ENCODE results near the gene ALDH1B1. TPM values are rescaled to one million over a fixed set of nuclear protein-coding genes. Genes with fewer than 3 reads are reported as not detected.

Gene ALDH1B1
- polyA plus RNA-seq, 1 experiment, result 38.4 TPM

GRCh38 chr9:38440516-38440915 is 48.0 kb downstream of the ALDH1B1 start:
- H3K36me3 ChIP-seq (ENCODE audit: control insufficient read depth, insufficient read depth, low read length), result no peaks in the 10 kb centered on the region
- ChIA-PET CTCF (interaction anchor here (1.3 kb wide), 1 partner anchor 8 kb away, joined by 5 read pairs; no protein-coding TSS in a partner anchor), POLR2A (no interaction called here)
- no peak for DNase-seq (ENCODE audit: low read depth)
- TF ChIP-seq CTCF (IDR thresholded peaks at IDR 0.05; ENCODE audit: insufficient read depth, low read depth, low read length), result no peak
- no peak overlapping the region for H3K4me3 ChIP-seq (ENCODE audit: low read depth, low read length)
- H3K27me3 ChIP-seq (ENCODE audit: control insufficient read depth, insufficient read depth, low read length), result no peaks in the 10 kb centered on the region

GRCh38 chr9:38441347-38442085 is 49.0 kb downstream of the ALDH1B1 start:
- CTCF ChIA-PET, result interaction anchor here (0.8 to 1.3 kb wide), 3 partner anchors 8 to 26 kb away, joined by 3 to 5 read pairs (median 3); no protein-coding TSS in a partner anchor
- H3K36me3 ChIP-seq (ENCODE audit: control insufficient read depth, insufficient read depth, low read length), result no peaks in the 10 kb centered on the region
- POLR2A ChIA-PET, result no interaction called here

GRCh38 chr9:38442473-38443096 is 50.1 kb downstream of the ALDH1B1 start:
- no peak for TF ChIP-seq CTCF (IDR thresholded peaks at IDR 0.05; ENCODE audit: insufficient read depth, low read depth, low read length)
- ChIA-PET POLR2A (no interaction called here), CTCF (interaction anchor here (0.8 to 1.4 kb wide), 3 partner anchors 10 to 26 kb away, joined by 3 to 9 read pairs (median 3); no protein-coding TSS in a partner anchor)

More at GRCh38 chr9:38441347-38442085, 49.0 kb downstream of the ALDH1B1 start:
- Histone ChIP-seq H3K4me3 (ENCODE audit: low read depth, low read length) (no peak overlapping the region), H3K27me3 (ENCODE audit: control insufficient read depth, insufficient read depth, low read length) (no peaks in the 10 kb centered on the region)
- TF ChIP-seq CTCF (IDR thresholded peaks at IDR 0.05; ENCODE audit: insufficient read depth, low read depth, low read length), result no peak
- DNase-seq (ENCODE audit: low read depth), result no peak

GRCh38 chr9:38443181-38443580 is 50.7 kb downstream of the ALDH1B1 start:
- DNase-seq (ENCODE audit: low read depth), result no peak
- CTCF ChIA-PET, result interaction anchor here (1.3 to 1.4 kb wide), 2 partner anchors 11 to 27 kb away, joined by 3 to 9 read pairs; no protein-coding TSS in a partner anchor
- no peak overlapping the region for H3K4me3 ChIP-seq (ENCODE audit: low read depth, low read length)
- no peaks in the 10 kb centered on the region for H3K36me3 ChIP-seq (ENCODE audit: control insufficient read depth, insufficient read depth, low read length)
- no peak for TF ChIP-seq CTCF (IDR thresholded peaks at IDR 0.05; ENCODE audit: insufficient read depth, low read depth, low read length)
- POLR2A ChIA-PET, result no interaction called here
- H3K27me3 ChIP-seq (ENCODE audit: control insufficient read depth, insufficient read depth, low read length), result no peaks in the 10 kb centered on the region

More at GRCh38 chr9:38442473-38443096, 50.1 kb downstream of the ALDH1B1 start:
- no peak overlapping the region for H3K4me3 ChIP-seq (ENCODE audit: low read depth, low read length)
- no peak for DNase-seq (ENCODE audit: low read depth)
- H3K27me3 ChIP-seq (ENCODE audit: control insufficient read depth, insufficient read depth, low read length), result no peaks in the 10 kb centered on the region
- H3K36me3 ChIP-seq (ENCODE audit: control insufficient read depth, insufficient read depth, low read length), result no peaks in the 10 kb centered on the region

GRCh38 chr9:38443597-38443996 is 51.1 kb downstream of the ALDH1B1 start:
- DNase-seq (ENCODE audit: low read depth), result no peak
- CTCF ChIA-PET, result interaction anchor here (1.0 to 1.8 kb wide), 4 partner anchors 8 to 27 kb away, joined by 3 to 6 read pairs (median 3); no protein-coding TSS in a partner anchor
- TF ChIP-seq CTCF (IDR thresholded peaks at IDR 0.05; ENCODE audit: insufficient read depth, low read depth, low read length), result no peak
- H3K4me3 ChIP-seq (ENCODE audit: low read depth, low read length), result no peak overlapping the region
- H3K36me3 ChIP-seq (ENCODE audit: control insufficient read depth, insufficient read depth, low read length), result no peaks in the 10 kb centered on the region
- no peaks in the 10 kb centered on the region for H3K27me3 ChIP-seq (ENCODE audit: control insufficient read depth, insufficient read depth, low read length)
- POLR2A ChIA-PET, result no interaction called here

All from BJ (cell line).